ENCODE measurements around the gene TOMM6.

The TOMM6 gene

GRCh38 chr6:41824571-41825569, 37.4 kb downstream of the TOMM6 start:
- DNase-seq: no peak

DNA sequence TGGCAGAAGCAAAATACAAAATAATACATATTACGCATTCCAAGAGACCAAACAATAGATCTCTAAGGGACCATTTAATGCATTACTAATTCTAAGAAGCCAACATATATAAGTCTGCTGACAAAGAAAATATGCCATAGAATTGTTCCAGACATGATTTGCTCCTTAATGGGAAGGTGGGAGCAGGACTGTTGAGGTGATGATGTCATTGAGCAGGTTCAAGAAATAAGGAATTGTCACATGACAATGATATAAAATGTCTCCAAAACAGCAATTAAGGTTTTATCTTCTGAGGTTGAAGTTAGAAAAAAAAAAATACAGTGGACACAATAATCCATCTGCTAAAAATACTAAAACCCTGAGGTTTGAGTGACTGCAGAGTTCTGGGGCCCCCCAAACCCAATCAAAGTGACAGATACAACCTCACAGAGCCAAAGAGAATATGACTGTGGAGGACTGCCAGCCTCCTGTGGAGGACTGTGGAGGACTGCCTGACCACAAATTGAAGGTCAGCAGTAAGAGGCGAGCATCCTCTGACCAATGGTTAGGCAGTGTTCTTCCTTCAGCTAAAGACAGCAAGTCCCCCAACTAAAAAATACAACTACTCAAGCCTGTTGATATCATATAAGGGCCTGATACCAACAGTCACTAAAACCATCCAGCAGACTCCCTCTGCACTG, 39.0 kb downstream of the TOMM6 start:
- DNase-seq: peak; percentile 54

- no peak for DNase-seq
These were observed 44.8 kb downstream of the TOMM6 start for GRCh38 chr6:41832263-41832662.

DNA sequence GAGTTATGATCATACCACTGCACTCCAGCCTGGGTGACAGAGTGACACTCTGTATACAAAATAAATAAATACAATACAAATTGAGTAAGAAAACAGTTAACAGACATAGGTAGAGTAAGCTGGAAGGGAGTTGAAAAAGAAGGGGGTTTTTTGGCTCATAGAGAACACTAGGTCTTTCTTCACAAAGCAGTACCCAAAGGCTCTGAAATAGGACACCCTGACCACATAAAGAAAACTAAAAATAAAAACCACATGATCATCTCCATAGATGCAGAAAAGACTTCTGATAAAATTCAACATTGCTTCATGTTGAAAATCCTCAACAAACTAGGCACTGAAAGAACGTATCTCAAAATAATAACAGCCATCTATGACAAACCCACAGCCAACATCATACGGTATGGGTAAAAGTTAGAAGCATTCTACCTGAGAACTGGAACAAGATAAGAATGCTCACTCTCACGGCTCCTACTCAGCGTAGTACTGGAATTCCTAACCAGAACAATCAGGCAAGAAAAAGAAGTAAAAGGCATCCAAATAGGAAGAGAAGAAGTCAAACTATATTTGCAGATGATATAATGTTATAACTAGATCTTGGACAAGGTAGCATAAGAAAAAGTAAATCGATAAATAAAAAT, 48.6 kb downstream of the TOMM6 start:
- no peak for DNase-seq

GRCh38 chr6:41836660-41837052, 49.2 kb downstream of the TOMM6 start:
- no peak for DNase-seq

All from femur (tissue), 1 donor.